ENCODE results near the gene LRRK1. TPM values are rescaled to one million over a fixed set of nuclear protein-coding genes. Genes with fewer than 3 reads are reported as not detected.

Gene LRRK1
- total RNA-seq, 1 donor from 2014 or later: 2.3 TPM

GRCh38 chr15:101000271-101000681 is 81.1 kb downstream of the LRRK1 start:
- DNase-seq (ENCODE audit: low spot score): no peak
- no peak for ATAC-seq

GRCh38 chr15:101001056-101001455 is 81.9 kb downstream of the LRRK1 start:
- DNase-seq (ENCODE audit: low spot score): no peak
- no peak for ATAC-seq

GRCh38 chr15:101001796-101002195 is 82.6 kb downstream of the LRRK1 start:
- ATAC-seq: no peak
- peak; percentile 33 for DNase-seq (ENCODE audit: low spot score)

GRCh38 chr15:101003081-101003480 is 83.9 kb downstream of the LRRK1 start:
- DNase-seq (ENCODE audit: low spot score) (peak; percentile 12), ATAC-seq (no peak)

- DNase-seq (ENCODE audit: low spot score) (peak; percentile 21), ATAC-seq (no peak)
These were observed 84.5 kb downstream of the LRRK1 start for GRCh38 chr15:101003706-101004105.

GRCh38 chr15:101004500-101004899 is 85.3 kb downstream of the LRRK1 start:
- peak; percentile 27 for DNase-seq (ENCODE audit: low spot score)
- no peak for ATAC-seq

GRCh38 chr15:101004986-101005747 is 86.0 kb downstream of the LRRK1 start:
- ATAC-seq: no peak
- peak; percentile 15 for DNase-seq (ENCODE audit: low spot score)

GRCh38 chr15:101006931-101007691 is 88.0 kb downstream of the LRRK1 start:
- peak; percentile 81 for ATAC-seq
- peak; percentile 77 for DNase-seq (ENCODE audit: low spot score)

- ATAC-seq (peak; percentile 96), DNase-seq (ENCODE audit: low spot score) (peak; percentile 85)
These were observed 89.3 kb downstream of the LRRK1 start for GRCh38 chr15:101008158-101009139.

GRCh38 chr15:101009176-101009575 is 90.0 kb downstream of the LRRK1 start:
- DNase-seq (ENCODE audit: low spot score): peak; percentile 12
- ATAC-seq: no peak

- peak; percentile 22 for DNase-seq (ENCODE audit: low spot score)
- ATAC-seq: no peak
These were observed 91.6 kb downstream of the LRRK1 start for GRCh38 chr15:101010781-101011180.

- peak; percentile 39 for DNase-seq (ENCODE audit: low spot score)
- ATAC-seq: no peak
These were observed 93.4 kb downstream of the LRRK1 start for GRCh38 chr15:101012326-101013200.

GRCh38 chr15:101013201-101013550 is 94.0 kb downstream of the LRRK1 start:
- ATAC-seq: no peak
- peak; percentile 18 for DNase-seq (ENCODE audit: low spot score)

- ATAC-seq (no peak), DNase-seq (ENCODE audit: low spot score) (peak; percentile 44)
These were observed 94.9 kb downstream of the LRRK1 start for GRCh38 chr15:101013769-101014675.

GRCh38 chr15:101014921-101015841 is 96.0 kb downstream of the LRRK1 start:
- peak; percentile 92 for ATAC-seq
- DNase-seq (ENCODE audit: low spot score): peak; percentile 75

- ATAC-seq (no peak), DNase-seq (ENCODE audit: low spot score) (peak; percentile 29)
These were observed 97.4 kb downstream of the LRRK1 start for GRCh38 chr15:101016581-101016980.

- DNase-seq (ENCODE audit: low spot score): peak; percentile 37
- ATAC-seq: peak; percentile 40
These were observed 98.1 kb downstream of the LRRK1 start for GRCh38 chr15:101017093-101017754.
